Testis (tissue), 3 donors: Measurements from ENCODE around the gene SHOC2. TPM values are rescaled to one million over a fixed set of nuclear protein-coding genes. Genes with fewer than 3 reads are reported as not detected.

Experiments used
- DNase-seq: peaks from one replicate; pipeline ENCODE4 v3.0.0-alpha.2; 2019
- H3K27ac ChIP-seq, 2 donors: fragments of 200-600 bp; sonication (generic); one replicate each; pipeline ENCODE4 v1.5.1; 2019
- H3K27me3 ChIP-seq: fragments of 200-600 bp; sonication (generic); one replicate; pipeline ENCODE4 v1.5.1; 2019
- H3K36me3 ChIP-seq: fragments of 200-600 bp; sonication (generic); one replicate; pipeline ENCODE4 v1.5.1; 2017; ENCODE audit warnings: low read depth; ENCODE audit errors: missing control alignments
- H3K4me1 ChIP-seq: fragments of 200-600 bp; sonication (generic); one replicate; pipeline ENCODE4 v1.5.1; 2019
- H3K4me3 ChIP-seq, 2 donors: fragments of 200-600 bp; sonication (generic); one replicate each; pipeline ENCODE4 v1.5.1; 2017 to 2019
- H3K9me3 ChIP-seq: fragments of 200-600 bp; sonication (generic); one replicate; pipeline ENCODE4 v1.5.1; 2017
- CTCF ChIP-seq, 3 experiments: fragments of 450-650 bp in 2 of 3; fragments of 200-600 bp in 1 of 3; sonication (generic) in 1 of 3; IDR thresholded peaks; one replicate each; pipeline ENCODE4 v1.5.1; 2016 to 2019; ENCODE audit warnings: antibody characterized with exemption in 3 of 3, mild to moderate bottlenecking in 2 of 3, moderate library complexity in 1 of 3
- POLR2A ChIP-seq: fragments of 450-650 bp; IDR thresholded peaks from one replicate; pipeline ENCODE4 v1.6.1; 2017; ENCODE audit warnings: antibody characterized with exemption, mild to moderate bottlenecking, moderate library complexity
- WGBS, 2 donors: methylation state at CpG; one replicate each; pipeline ENCODE4 v1.1.5; 2018; 5-methylcytosine and 5-hydroxymethylcytosine counted together
- intact Hi-C: fragments of 100-400 bp; cut with DNase I; formaldehyde crosslinking; loops from one replicate; pipeline ENCODE4 v1.15.1; 2023; ENCODE audit warnings: low total_unique reads
- polyA plus RNA-seq: library from polyadenylated mRNA; stranded (reverse); fragments of 350-450 nt; fragmentation: Illumina TruSeq; extraction: RNeasy Lipid Tissue Mini Kit (QIAGEN cat#74804); gene quantifications from one replicate; pipeline ENCODE4 v1.2.3, GENCODE V29; 2014; ENCODE audit warnings: low read depth, low replicate concordance; ENCODE audit not compliant: insufficient read depth
- total RNA-seq, 2 donors: library from RNA; depleted of rRNA; stranded (reverse); fragments of >200 nt; gene quantifications; one replicate each; pipeline ENCODE4 v1.2.3, GENCODE V29; 2016

The SHOC2 gene
- total and polyA plus RNA-seq, 3 donors from 2014 or later, result 61.5 to 104 (median 91.1) TPM

GRCh38 chr10:110887560-110887959 is 31.8 kb upstream of the SHOC2 start:
- Histone ChIP-seq H3K4me3 (no peak overlapping the region), H3K36me3 (no peaks in the 10 kb centered on the region), H3K27ac (no peak overlapping the region), H3K4me1 (no peaks in the 10 kb centered on the region), H3K27me3 (no peaks in the 10 kb centered on the region), H3K9me3 (no peaks in the 10 kb centered on the region)
- WGBS, 2 donors, result 88 to 94% methylated on average over 1 of the region's 1 CpG
- intact Hi-C loops, result no loop called here
- DNase-seq, result no peak
- TF ChIP-seq POLR2A (no peak), CTCF (IDR thresholded peaks at IDR 0.05) (no peak)

GRCh38 chr10:110892602-110893288 is 26.7 kb upstream of the SHOC2 start:
- no peaks in the 10 kb centered on the region for H3K36me3 ChIP-seq
- intact Hi-C loops, result no loop called here
- H3K4me1 ChIP-seq, result no peaks in the 10 kb centered on the region

DNA sequence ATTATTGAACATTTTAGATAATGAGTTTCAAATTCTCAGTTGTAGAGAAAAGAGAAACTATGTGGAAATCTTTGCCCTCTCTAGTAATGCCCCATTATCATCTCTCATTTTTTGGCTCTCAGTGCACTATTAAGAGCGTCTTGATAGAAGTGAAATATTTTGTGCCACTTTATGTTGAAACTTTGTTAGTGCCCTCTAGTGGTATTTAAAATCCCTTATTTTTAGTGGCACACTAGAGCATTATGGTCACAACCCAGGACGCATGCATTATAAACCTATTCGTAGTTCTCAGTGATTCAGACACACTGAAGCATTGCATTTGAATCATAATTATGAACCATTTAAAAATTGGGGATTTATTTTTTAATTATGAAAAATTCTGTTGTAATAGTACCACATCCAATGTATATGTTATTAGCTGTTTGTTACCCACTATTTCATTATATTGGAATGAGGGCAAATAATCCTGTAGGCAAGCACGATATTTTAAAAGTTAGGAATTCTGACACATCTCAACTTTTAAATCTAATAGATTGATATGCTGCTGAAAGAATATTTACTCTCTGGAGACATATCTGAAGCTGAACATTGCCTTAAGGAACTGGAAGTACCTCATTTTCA is 25.7 kb upstream of the SHOC2 start:
- Histone ChIP-seq H3K4me1 (no peaks in the 10 kb centered on the region), H3K4me3 (no peak overlapping the region), H3K9me3 (no peaks in the 10 kb centered on the region), H3K27me3 (no peaks in the 10 kb centered on the region), H3K27ac (no peak overlapping the region), H3K36me3 (no peaks in the 10 kb centered on the region)
- TF ChIP-seq CTCF (IDR thresholded peaks at IDR 0.05) (peak; percentile 46 to 57 (median 54)), POLR2A (no peak)
- intact Hi-C loops, result no loop called here
- DNase-seq, result no peak
- 38 to 56% methylated on average over 4 of the region's 4 CpGs for WGBS, 2 donors

More at GRCh38 chr10:110892602-110893288, 26.7 kb upstream of the SHOC2 start:
- Histone ChIP-seq H3K27ac (no peak overlapping the region), H3K4me3 (no peak overlapping the region), H3K27me3 (no peaks in the 10 kb centered on the region), H3K9me3 (no peaks in the 10 kb centered on the region)
- WGBS, 2 donors, result 71 to 77% methylated on average over 3 of the region's 3 CpGs
- no peak for DNase-seq
- TF ChIP-seq POLR2A, result no peak
- TF ChIP-seq CTCF (IDR thresholded peaks at IDR 0.05), result no peak

GRCh38 chr10:110897184-110897583 is 22.2 kb upstream of the SHOC2 start:
- DNase-seq, result no peak
- Histone ChIP-seq H3K9me3 (no peaks in the 10 kb centered on the region), H3K36me3 (no peaks in the 10 kb centered on the region), H3K27ac (no peak overlapping the region), H3K4me1 (no peaks in the 10 kb centered on the region), H3K4me3 (no peak overlapping the region), H3K27me3 (no peaks in the 10 kb centered on the region)
- WGBS, 2 donors, result 82% methylated on average over 1 of the region's 1 CpG
- TF ChIP-seq CTCF (IDR thresholded peaks at IDR 0.05) (no peak), POLR2A (no peak)
- intact Hi-C loops, result no loop called here

DNA sequence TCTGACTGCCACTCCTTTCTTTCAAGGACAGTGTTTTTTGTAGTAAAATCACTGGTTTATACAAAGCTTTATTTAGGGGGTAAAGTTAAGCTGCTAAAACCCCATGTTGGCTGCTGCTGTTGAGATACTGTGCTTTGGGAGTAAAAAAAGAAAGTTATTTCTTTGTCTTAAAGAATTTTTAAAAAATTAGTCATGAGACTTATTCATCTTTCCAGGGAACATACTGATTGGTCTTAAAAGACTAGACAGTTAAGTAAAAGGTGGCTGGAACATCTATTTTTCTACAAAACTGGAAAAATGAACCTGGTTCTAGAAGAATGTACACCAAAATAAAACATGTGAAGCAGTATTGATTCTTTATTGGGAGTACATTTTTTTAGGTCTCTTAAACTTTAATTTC is 21.0 kb upstream of the SHOC2 start:
- Histone ChIP-seq H3K36me3 (no peaks in the 10 kb centered on the region), H3K27ac (no peak overlapping the region), H3K4me3 (no peak overlapping the region), H3K4me1 (no peaks in the 10 kb centered on the region), H3K27me3 (no peaks in the 10 kb centered on the region), H3K9me3 (no peaks in the 10 kb centered on the region)
- intact Hi-C loops, result no loop called here
- no peak for DNase-seq
- TF ChIP-seq POLR2A (no peak), CTCF (IDR thresholded peaks at IDR 0.05) (no peak)
